ENCODE measurements around the gene PTPRU. TPM values are rescaled to one million over a fixed set of nuclear protein-coding genes. Genes with fewer than 3 reads are reported as not detected.
"Not testable (repeated sequence)": the region's sequence is repeated elsewhere in the genome, so short reads cannot be mapped to it uniquely, and the experiment has no call there.

Gene PTPRU
- total RNA-seq, 1 experiment from 2014 or later = 40.7 TPM

DNA sequence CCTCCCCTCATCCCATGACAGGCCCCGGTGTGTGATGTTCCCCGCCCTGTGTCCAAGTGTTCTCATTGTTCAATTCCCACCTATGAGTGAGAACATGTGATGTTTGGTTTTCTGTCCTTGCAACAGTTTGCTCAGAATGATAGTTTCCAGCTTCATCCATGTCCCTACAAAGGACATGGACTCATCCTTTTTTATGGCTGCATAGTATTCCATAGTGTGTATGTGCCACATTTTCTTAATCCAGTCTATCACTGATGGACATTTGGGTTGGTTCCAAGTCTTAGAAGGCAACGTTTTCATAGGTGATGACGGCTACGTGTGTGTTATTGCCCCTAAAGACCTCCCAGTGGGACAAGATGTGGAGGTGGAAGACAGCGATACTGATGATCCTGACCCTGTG lies 65.4 kb downstream of the PTPRU start:
- BruUV-seq (replicated peaks); H4K20me1 ChIP-seq (ENCODE audit: insufficient read depth); intact Hi-C loops (cut with micrococcal nuclease); H3K4me3 ChIP-seq (replicated peaks in 1 of 2; ENCODE audit: low read depth in 1 of 2, low read length in 2 of 2); H3K4me1 ChIP-seq (ENCODE audit: control insufficient read depth in 1 of 2, insufficient read depth in 2 of 2, low read length in 2 of 2); H3K4me2 ChIP-seq (ENCODE audit: low read length); CTCF ChIA-PET; H3K9ac ChIP-seq (ENCODE audit: low read length); DNase-seq (ENCODE audit: low read depth, low spot score); H3K27ac ChIP-seq (ENCODE audit: low read depth, low read length); ATAC-seq; H3K27me3 ChIP-seq (ENCODE audit: insufficient read depth, low read length); H2AFZ ChIP-seq (ENCODE audit: low read depth, low read length, poor library complexity, severe bottlenecking); H3K9me3 ChIP-seq (ENCODE audit: control insufficient read depth in 1 of 2, insufficient read depth in 1 of 2, low read depth in 1 of 2, low read length in 2 of 2); H3K79me2 ChIP-seq (ENCODE audit: insufficient read depth, low read length); RAD21 ChIA-PET (ENCODE audit: low non-redundant PET in 1 of 2, low total read pairs in 2 of 2, uncharacterized antibody in 2 of 2, unreplicated experiment in 2 of 2); H3K36me3 ChIP-seq (ENCODE audit: control insufficient read depth in 1 of 2, insufficient read depth in 2 of 2, low read length in 2 of 2); H3K9me2 ChIP-seq (ENCODE audit: insufficient read depth): not testable (repeated sequence)
- POLR2A ChIA-PET = interaction anchor here (0.6 kb wide), 1 partner anchor 426 kb away, joined by 3 read pairs; no protein-coding TSS in a partner anchor

DNA sequence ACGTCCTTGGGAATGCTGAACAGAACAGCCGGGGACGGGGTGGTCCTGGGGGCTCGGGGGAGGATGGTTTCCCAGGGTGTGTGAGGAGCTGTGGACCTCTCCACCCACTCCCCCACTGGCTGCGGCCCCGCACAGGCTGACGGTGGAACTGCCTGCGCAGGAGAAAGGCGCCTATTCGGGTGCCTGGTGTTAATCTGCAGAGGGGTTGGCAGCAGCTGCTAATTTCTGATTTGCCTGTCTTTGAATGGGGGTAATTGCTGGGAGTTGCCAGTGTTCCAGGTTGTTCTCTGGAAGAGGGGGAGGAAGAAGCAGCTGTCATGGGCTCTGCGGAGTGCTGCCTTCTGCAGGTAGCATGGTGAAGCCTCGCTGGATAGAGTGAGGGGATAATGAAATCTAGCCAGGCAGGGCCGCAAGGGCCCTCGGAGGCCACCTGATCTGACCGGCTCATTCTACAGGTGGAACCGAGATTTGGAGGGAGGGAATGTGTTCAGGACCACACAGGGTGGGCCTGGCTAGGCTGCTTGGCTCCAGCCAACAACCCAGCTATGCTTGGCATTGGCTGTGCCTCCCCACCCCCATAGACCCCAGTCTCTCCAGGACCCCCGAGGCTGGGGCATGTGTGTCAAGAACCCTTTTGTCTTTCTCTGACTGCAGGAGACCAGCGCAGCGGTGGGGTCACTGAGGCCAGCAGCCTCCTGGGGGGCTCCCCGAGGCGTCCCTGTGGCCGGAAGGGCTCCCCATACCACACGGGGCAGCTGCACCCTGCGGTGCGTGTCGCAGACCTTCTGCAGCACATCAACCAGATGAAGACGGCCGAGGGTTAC lies 67.1 kb downstream of the PTPRU start:
- H3K9me3 ChIP-seq (ENCODE audit: control insufficient read depth in 1 of 2, insufficient read depth in 1 of 2, low read depth in 1 of 2, low read length in 2 of 2) = no peaks in the 10 kb centered on the region
- POLR2A ChIA-PET = no interaction called here
- ATAC-seq (no peak), DNase-seq (ENCODE audit: low read depth, low spot score) (no peak)
- no peaks in the 10 kb centered on the region for H3K4me1 ChIP-seq (ENCODE audit: control insufficient read depth in 1 of 2, insufficient read depth in 2 of 2, low read length in 2 of 2)
- no peak overlapping the region for H3K9ac ChIP-seq (ENCODE audit: low read length)
- no peaks in the 10 kb centered on the region for H4K20me1 ChIP-seq (ENCODE audit: insufficient read depth)
- no peaks in the 10 kb centered on the region for H3K9me2 ChIP-seq (ENCODE audit: insufficient read depth)
- no peak overlapping the region for H3K27ac ChIP-seq (ENCODE audit: low read depth, low read length)
- no peak for TF ChIP-seq EGR1 (IDR thresholded peaks at IDR 0.05; ENCODE audit: low read depth)
- peaks cover 0 to 4% of the 10 kb centered on the region in 2 experiments; a peak in 1 of 4 replicates for H3K36me3 ChIP-seq (ENCODE audit: control insufficient read depth in 1 of 2, insufficient read depth in 2 of 2, low read length in 2 of 2)
- RAD21 ChIA-PET (ENCODE audit: low non-redundant PET in 1 of 2, low total read pairs in 2 of 2, uncharacterized antibody in 2 of 2, unreplicated experiment in 2 of 2) = no interaction called here
- H3K79me2 ChIP-seq (ENCODE audit: insufficient read depth, low read length) = no peaks in the 10 kb centered on the region
- no TSS peak for BruUV-seq (replicated peaks)
- CTCF ChIA-PET = no interaction called here
- intact Hi-C loops (cut with micrococcal nuclease) = no loop called here
- no peaks in the 10 kb centered on the region for H3K27me3 ChIP-seq (ENCODE audit: insufficient read depth, low read length)
- no peak overlapping the region for H3K4me3 ChIP-seq (replicated peaks in 1 of 2; ENCODE audit: low read depth in 1 of 2, low read length in 2 of 2)
- H2AFZ ChIP-seq (ENCODE audit: low read depth, low read length, poor library complexity, severe bottlenecking) = no peak overlapping the region
- no peak overlapping the region for H3K4me2 ChIP-seq (ENCODE audit: low read length)
